Stimulated activated CD8-positive, alpha-beta memory T cell treated with anti-CD3 and anti-CD28 coated beads, Interleukin-15, amount 100 ng/mL, for 24 hours (primary cell): Measurements from ENCODE around the gene KISS1R.
A peak's percentile ranks its signal among the peaks of the same experiment; 100 is the strongest.
"Not testable (repeated sequence)": the region's sequence is repeated elsewhere in the genome, so short reads cannot be mapped to it uniquely, and the experiment has no call there.

Source experiments
- DNase-seq: peaks from one replicate; pipeline ENCODE4 v3.0.0-alpha.2; 2020; ENCODE audit warnings: low read depth

KISS1R gene

GRCh38 chr19:917323-918151 is at the start of gene KISS1R:
Gene KISS1R, plus strand, starts transcription at chr19:917333. Its CDS starts 170 bp downstream, at chr19:917503.
- no peak for DNase-seq

- DNase-seq, result no peak
Observed at GRCh38 chr19:867855-868457, 49.2 kb upstream of the KISS1R start.

- DNase-seq, result no peak
Observed at GRCh38 chr19:868458-869244, 48.5 kb upstream of the KISS1R start.

DNA sequence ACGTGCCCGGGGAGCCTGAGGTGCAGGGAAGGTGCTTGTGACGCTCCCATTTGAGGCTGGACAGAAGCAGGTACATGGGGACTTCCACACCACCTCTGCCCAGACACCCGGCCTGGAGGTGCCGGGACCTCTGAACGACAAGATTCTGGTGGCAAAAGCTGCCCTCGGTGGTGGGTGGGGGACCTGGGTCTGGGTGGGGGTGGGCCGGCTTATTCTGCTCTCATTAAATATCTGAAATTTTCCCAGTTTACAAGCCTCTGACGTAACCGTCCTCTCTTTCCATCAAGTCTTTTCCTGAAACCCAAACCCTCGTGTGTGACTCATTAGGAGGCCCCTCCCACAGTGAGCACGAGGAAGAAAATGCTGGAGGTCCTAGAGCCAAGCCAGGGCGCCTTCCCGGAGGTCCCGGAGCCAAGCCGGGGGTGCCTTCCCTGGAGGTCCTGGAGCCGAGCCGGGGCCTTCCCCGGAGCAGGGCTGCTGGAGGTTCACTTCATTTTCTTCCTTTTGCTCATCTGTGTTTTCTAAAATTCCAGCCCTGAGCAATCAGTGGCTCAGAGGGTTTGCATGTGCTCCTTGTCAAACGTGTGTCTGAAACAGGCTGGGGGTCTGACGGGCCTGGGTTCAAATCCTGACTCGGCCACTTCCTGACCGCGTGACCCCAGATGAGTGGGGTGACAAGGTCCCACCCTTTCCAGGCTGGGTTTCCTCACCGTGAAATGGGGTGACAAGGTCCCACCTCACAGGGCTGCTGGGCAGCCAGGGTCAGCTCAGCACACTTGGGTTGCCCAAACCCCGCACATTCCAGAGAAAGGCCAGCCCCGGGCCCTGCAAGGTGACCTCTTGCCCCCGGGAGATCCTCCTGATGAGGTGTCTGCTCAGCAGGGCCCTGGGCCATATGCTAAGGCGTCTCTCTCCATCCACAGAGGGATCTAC is 47.6 kb upstream of the KISS1R start:
- DNase-seq, result no peak

- DNase-seq, result no peak
Observed at GRCh38 chr19:870314-870713, 46.8 kb upstream of the KISS1R start.

GRCh38 chr19:870963-871401 is 46.2 kb upstream of the KISS1R start:
- no peak for DNase-seq

DNA sequence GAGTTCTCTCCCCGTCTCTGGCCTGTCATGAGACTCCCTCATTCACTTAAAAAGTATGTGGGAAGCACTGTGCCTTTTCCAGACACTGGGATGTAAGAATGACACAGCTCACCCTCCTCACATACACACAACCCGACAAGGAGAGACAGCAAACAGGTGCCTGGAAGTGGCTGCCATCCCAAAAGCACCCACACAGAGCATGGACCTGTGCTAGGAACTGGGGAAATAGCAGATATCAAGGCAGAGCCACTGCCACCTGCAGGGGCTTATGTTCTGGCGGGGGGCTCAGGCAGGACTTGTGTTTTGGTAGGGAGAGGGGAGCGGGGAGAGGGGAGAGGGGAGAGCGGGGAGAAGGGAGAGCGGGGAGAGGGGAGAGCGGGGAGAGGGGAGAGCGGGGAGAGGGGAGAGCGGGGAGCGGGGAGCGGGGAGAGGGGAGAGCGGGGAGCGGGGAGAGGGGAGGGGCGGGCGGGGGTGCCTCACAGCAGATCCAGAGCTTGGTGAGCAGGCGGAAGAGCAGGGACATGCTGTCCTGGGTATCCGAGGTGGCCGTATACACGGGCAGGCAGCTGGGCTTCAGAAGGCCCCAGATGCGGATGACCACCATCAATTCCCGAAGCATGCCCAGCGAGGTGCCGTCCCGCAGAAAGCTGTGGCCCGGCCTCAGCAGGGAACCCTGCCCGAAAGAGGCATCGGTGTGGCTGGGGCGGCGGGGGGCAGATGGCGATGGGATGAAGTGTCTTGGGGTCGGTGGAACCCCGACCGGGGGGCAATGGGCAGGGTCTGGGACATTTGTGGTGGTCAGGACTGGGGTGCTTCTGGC is 45.5 kb upstream of the KISS1R start:
- DNase-seq, result no peak

GRCh38 chr19:872266-872951 is 44.7 kb upstream of the KISS1R start:
- DNase-seq, result peak; percentile 28

GRCh38 chr19:873084-873483 is 44.0 kb upstream of the KISS1R start:
- DNase-seq, result no peak

DNA sequence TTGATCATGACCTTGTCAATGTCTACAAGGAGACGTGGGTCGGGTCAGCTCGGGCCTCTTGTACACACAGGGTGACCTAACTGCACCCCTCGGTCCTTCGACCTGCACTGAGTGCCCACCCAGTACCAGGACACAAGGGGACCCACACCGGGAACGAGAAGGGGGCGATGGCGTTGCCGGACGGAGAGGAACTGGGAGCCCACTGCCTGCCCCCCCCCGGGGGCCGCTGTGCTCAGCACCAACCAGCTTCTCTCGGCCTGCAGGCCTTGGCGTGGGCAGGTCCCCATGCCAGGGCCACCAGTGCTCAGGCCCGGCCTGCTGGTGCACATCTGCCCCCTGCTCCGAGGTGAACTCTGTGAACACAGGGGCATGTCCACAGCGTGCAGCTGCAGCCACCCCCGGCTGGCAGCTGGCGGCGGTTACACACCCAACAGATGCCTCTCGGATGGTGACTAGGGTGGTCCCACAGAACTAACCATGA is 43.5 kb upstream of the KISS1R start:
- DNase-seq, result no peak

GRCh38 chr19:875265-875879 is 41.8 kb upstream of the KISS1R start:
- DNase-seq, result no peak

- DNase-seq, result no peak
Observed at GRCh38 chr19:876089-876488, 41.0 kb upstream of the KISS1R start.

DNA sequence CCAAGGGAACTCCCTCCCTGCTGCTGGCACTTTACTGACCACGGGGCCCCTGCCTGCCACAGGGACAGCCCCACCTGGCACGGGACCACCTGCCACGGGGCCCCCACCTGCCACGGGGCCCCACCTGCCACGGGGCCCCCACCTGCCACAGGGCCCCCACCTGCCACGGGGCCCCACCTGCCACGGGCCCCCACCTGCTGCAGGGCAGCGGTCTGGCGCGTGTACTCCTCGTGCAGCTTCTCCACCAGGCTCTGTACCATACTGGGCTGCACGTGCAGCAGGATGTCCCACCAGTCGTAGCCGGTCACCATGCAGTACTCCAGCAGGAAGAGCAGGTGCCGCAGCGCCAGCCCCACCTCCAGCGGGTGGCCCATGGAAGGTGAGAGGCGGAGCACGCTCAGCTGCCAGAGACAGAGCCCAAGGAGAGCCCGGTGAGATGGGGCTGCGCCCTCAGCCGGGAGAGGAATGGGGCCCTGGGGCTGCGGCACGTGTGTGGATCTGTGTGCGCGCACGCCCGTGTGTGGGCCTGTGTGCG is 40.3 kb upstream of the KISS1R start:
- no peak for DNase-seq

DNA sequence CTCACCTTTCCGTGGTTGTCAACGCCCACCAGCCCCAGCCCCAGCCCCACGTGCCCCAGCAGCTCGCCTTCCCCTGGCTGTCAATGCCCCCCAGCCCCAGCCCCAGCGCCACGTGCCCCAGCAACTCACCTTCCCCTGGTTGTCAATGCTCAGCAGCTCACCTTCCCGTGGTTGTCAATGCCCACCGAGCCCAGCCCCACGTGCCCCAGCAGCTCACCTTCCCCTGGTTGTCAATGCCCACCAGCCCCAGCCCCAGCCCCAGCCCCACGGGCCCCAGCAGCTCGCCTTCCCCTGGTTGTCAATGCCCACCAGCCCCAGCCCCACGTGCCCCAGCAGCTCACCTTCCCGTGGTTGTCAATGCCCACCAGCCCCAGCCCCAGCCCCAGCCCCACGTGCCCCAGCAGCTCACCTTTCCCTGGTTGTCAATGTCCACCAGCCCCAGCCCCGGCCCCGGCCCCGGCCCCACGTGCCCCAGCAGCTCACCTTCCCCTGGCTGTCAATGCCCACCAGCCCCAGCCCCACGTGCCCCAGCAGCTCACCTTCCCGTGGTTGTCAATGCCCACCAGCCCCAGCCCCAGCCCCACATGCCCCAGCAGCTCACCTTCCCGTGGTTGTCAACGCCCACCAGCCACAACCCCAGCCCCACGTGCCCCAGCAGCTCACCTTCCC is 39.0 kb upstream of the KISS1R start:
- DNase-seq, result not testable (repeated sequence)

DNA sequence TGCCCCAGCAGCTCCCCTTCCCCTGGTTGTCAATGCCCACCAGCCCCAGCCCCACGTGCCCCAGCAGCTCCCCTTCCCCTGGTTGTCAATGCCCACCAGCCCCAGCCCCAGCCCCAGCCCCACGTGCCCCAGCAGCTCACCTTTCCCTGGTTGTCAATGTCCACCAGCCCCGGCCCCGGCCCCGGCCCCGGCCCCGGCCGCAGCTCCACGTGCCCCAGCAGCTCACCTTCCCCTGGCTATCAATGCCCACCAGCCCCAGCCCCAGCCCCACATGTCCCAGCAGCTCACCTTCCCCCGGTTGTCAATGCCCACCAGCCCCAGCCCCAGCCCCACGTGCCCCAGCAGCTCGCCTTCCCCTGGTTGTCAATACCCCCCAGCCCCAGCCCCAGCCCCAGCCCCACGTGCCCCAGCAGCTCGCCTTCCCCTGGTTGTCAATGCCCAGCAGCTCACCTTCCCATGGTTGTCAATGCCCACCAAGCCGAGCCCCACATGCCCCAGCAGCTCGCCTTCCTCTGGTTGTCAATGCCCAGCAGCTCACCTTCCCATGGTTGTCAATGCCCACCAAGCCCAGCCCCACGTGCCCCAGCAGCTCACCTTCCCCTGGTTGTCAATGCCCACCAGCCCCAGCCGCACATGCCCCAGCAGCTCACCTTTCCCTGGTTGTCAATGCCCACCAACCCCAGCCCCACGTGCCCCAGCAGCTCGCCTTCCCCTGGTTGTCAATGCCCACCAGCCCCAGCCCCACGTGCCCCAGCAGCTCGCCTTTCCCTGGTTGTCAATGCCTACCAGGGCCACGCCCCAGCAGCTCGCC is 38.2 kb upstream of the KISS1R start:
- not testable (repeated sequence) for DNase-seq

- DNase-seq, result no peak
Observed at GRCh38 chr19:879711-880438, 37.3 kb upstream of the KISS1R start.
